Fibroblast of lung (primary cell): ENCODE measurements around the gene LRP1-AS. TPM values are rescaled to one million over a fixed set of nuclear protein-coding genes. Genes with fewer than 3 reads are reported as not detected.

ENCODE experiments used
- DNase-seq, 2 donors: peaks; one replicate each; pipeline versions ENCODE4 v3.0.0 to v3.0.0-alpha.2; 2010; ENCODE audit warnings: low read depth in 2 of 2
- H2AFZ ChIP-seq: 2 replicates; pipeline ENCODE4 v1.5.1; 2012; ENCODE audit warnings: low read length, control low read depth, inconsistent platforms
- H3K27ac ChIP-seq: 2 replicates; pipeline ENCODE4 v1.5.1; 2011; ENCODE audit warnings: low read length, control low read depth; ENCODE audit not compliant: insufficient read depth
- H3K27me3 ChIP-seq: 2 replicates; pipeline ENCODE4 v1.5.1; 2011; ENCODE audit warnings: mild to moderate bottlenecking, low read length; ENCODE audit not compliant: control insufficient read depth, insufficient read depth
- H3K36me3 ChIP-seq: 2 replicates; pipeline ENCODE4 v1.5.1; 2011; ENCODE audit warnings: low read length; ENCODE audit not compliant: control insufficient read depth, insufficient read depth
- H3K4me1 ChIP-seq: 2 replicates; pipeline ENCODE4 v1.5.1; 2011; ENCODE audit warnings: low read length; ENCODE audit not compliant: control insufficient read depth, insufficient read depth; ENCODE audit errors: extremely low read depth
- H3K4me2 ChIP-seq: 2 replicates; pipeline ENCODE4 v1.5.1; 2011; ENCODE audit warnings: low read length, control low read depth; ENCODE audit not compliant: insufficient read depth; ENCODE audit errors: extremely low read depth
- H3K4me3 ChIP-seq, 4 experiments: fragments of 200-600 bp in 1 of 4; sonication (generic) in 1 of 4; replicated peaks in 1 of 4; 2 replicates each; pipeline ENCODE4 v1.5.1; 2011 to 2016; ENCODE audit warnings: low read length in 4 of 4, low read depth in 3 of 4, mild to moderate bottlenecking in 3 of 4, control low read depth in 2 of 4, inconsistent platforms in 1 of 4, mixed read lengths in 1 of 4; ENCODE audit not compliant: insufficient read depth in 1 of 4; ENCODE audit errors: control extremely low read depth in 1 of 4
- H3K79me2 ChIP-seq: 2 replicates; pipeline ENCODE4 v1.5.1; 2012; ENCODE audit warnings: mild to moderate bottlenecking, low read length, inconsistent platforms; ENCODE audit not compliant: control insufficient read depth, insufficient read depth
- H3K9ac ChIP-seq: 2 replicates; pipeline ENCODE4 v1.5.1; 2011; ENCODE audit warnings: mild to moderate bottlenecking, low read length, control low read depth; ENCODE audit not compliant: insufficient read depth
- H3K9me3 ChIP-seq: 2 replicates; pipeline ENCODE4 v1.5.1; 2012; ENCODE audit warnings: low read depth, low read length; ENCODE audit not compliant: control insufficient read depth, insufficient read depth
- H4K20me1 ChIP-seq: 2 replicates; pipeline ENCODE4 v1.5.1; 2011; ENCODE audit warnings: low read length; ENCODE audit not compliant: control insufficient read depth, insufficient read depth; ENCODE audit errors: extremely low read depth
- CTCF ChIP-seq, 2 donors: IDR thresholded peaks in 1 of 2; conservative IDR thresholded peaks in 1 of 2; 1 replicate in 1 of 2; 2 replicates in 1 of 2; pipeline ENCODE4 v1.5.1; 2011 to 2012; ENCODE audit warnings: low read length in 2 of 2, control low read depth in 1 of 2, inconsistent platforms in 1 of 2, low read depth in 1 of 2, mild to moderate bottlenecking in 1 of 2
- EZH2 ChIP-seq: IDR thresholded peaks from 2 replicates; pipeline ENCODE4 v1.5.1; 2012; ENCODE audit warnings: low read length, control low read depth, mild to moderate bottlenecking; ENCODE audit errors: missing control alignments
- polyA plus RNA-seq, 2 donors: library from polyadenylated mRNA; depleted of rRNA in 1 of 2; stranded (reverse) in 1 of 2; unstranded in 1 of 2; fragments of >200 nt; gene quantifications; 2 replicates each; pipeline ENCODE4 v1.2.1, GENCODE V29; 2011 to 2012; ENCODE audit warnings: missing spikeins in 1 of 2
- total RNA-seq: library from RNA; depleted of rRNA; stranded (reverse); fragments of >200 nt; gene quantifications from 2 replicates; pipeline ENCODE4 v1.2.1, GENCODE V29; 2014

LRP1-AS gene
- total and polyA plus RNA-seq, 2 donors (not counting 1 experiment from before 2014, with no cell fraction given): not detected

- Histone ChIP-seq H4K20me1 (no peaks in the 10 kb centered on the region), H3K36me3 (peaks cover 40% of the 10 kb centered on the region), H3K79me2 (peaks cover 12% of the 10 kb centered on the region), H3K27me3 (no peaks in the 10 kb centered on the region), H3K9ac (no peak overlapping the region), H3K4me1 (peaks cover 18% of the 10 kb centered on the region), H3K27ac (no peak overlapping the region), H3K4me2 (no peak overlapping the region), H2AFZ (no peak overlapping the region), H3K4me3 (no peak overlapping the region), H3K9me3 (no peaks in the 10 kb centered on the region)
- no peak for TF ChIP-seq CTCF (conservative IDR thresholded peaks at IDR 0.05 in 1 of 2, IDR thresholded peaks at IDR 0.05 in 1 of 2; ENCODE audit: low read depth in 1 of 2, low read length in 2 of 2)
- TF ChIP-seq EZH2: no peak
- no peak for DNase-seq
Measured at GRCh38 chr12:57097554-57097835, 49.9 kb downstream of the LRP1-AS start.

DNA sequence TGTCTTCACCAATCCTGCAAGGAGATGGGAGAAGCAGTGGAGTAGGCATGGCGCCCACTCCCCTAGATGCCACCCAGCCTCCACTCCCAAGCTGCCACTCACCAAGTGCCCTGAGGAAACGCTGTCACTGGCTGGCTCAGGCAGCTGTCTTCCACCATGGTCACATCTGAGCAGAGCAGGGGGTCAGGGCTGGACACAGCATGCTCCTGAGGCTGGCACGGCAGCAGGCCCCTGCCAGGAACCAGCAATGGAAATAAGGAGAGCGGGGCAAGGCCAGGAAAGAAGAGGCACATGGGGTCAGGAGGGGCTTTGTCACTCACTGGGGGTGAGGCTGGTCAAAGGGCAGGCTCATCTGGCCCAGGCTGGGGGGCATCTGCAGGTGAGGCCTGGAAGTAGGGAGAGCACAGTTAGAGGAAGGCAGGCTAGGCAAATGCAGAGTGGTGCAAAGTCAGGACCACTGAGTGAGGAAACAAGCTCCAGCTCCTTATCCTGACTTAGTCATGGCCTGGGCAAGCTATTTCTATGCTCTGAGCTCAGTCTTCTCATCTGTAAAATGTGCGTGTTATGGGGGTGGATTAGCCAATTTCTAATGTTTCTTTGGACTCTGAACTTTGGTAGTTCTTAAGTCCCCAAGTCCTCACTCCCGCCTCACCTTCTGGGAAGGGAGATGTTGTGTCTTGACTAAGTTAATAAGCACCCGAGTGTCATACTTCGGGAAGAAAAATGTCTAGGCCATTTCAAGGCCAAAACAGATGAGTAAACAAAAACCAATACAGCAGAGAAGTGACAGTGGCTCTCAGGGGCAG is 50.5 kb downstream of the LRP1-AS start:
- Histone ChIP-seq H3K9me3 (no peaks in the 10 kb centered on the region), H2AFZ (no peak overlapping the region), H3K9ac (no peak overlapping the region), H3K27me3 (no peaks in the 10 kb centered on the region), H3K27ac (no peak overlapping the region), H3K4me2 (no peak overlapping the region), H3K4me1 (peaks cover 20% of the 10 kb centered on the region), H3K79me2 (peaks cover 17% of the 10 kb centered on the region), H4K20me1 (no peaks in the 10 kb centered on the region), H3K4me3 (no peak overlapping the region), H3K36me3 (peaks cover 42% of the 10 kb centered on the region)
- no peak for TF ChIP-seq EZH2
- TF ChIP-seq CTCF (conservative IDR thresholded peaks at IDR 0.05 in 1 of 2, IDR thresholded peaks at IDR 0.05 in 1 of 2; ENCODE audit: low read depth in 1 of 2, low read length in 2 of 2): no peak
- DNase-seq: no peak

DNA sequence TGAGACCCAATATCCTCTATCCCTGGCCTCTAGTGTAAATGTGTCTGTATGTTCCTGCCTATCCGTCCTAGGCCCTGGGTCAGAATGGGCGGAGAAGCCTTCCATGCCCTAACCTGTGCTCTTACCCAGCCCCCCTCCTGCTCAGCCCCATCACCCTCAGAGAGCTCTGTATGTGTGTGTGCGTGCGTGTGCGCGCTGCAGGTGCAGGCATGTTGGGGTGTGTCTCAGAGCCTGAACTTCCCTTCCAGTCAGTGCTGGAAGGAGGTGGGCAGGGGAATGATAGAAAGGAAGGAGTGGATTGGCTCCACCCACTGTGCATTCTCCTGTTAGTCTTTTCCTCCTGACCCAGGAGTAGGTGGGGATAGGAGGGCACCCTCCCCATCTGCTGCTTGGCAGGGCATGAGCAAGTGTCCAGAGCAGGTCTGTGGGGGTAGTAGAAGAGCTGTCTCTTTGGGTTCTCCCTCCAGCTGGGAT is 51.3 kb downstream of the LRP1-AS start:
- H3K9ac ChIP-seq: no peak overlapping the region
- DNase-seq: no peak
- peaks cover 26% of the 10 kb centered on the region for H3K79me2 ChIP-seq
- H3K9me3 ChIP-seq: no peaks in the 10 kb centered on the region
- H3K27ac ChIP-seq: no peak overlapping the region
- no peaks in the 10 kb centered on the region for H4K20me1 ChIP-seq
- no peaks in the 10 kb centered on the region for H3K27me3 ChIP-seq
- no peak overlapping the region for H3K4me2 ChIP-seq
- peaks cover 20% of the 10 kb centered on the region for H3K4me1 ChIP-seq
- TF ChIP-seq CTCF (conservative IDR thresholded peaks at IDR 0.05 in 1 of 2, IDR thresholded peaks at IDR 0.05 in 1 of 2; ENCODE audit: low read depth in 1 of 2, low read length in 2 of 2) (no peak), EZH2 (no peak)
- no peak overlapping the region for H2AFZ ChIP-seq
- no peak overlapping the region for H3K4me3 ChIP-seq
- peaks cover 46% of the 10 kb centered on the region for H3K36me3 ChIP-seq
